GM12892 (cell line): Measurements from ENCODE around the gene CACNB1.

ENCODE experiments used
- DNase-seq: peaks from one replicate; pipeline ENCODE4 v3.0.0; 2011; ENCODE audit not compliant: insufficient read length
- FAIRE-seq: peaks from 2 replicates; lab custom pipeline; 2011; peaks lifted over from hg19 to GRCh38; lab: Jason Lieb, UNC
- POLR2A ChIP-seq: IDR thresholded peaks from 2 replicates; pipeline ENCODE4 v1.6.1; 2011; ENCODE audit warnings: low read depth, low read length, control low read depth
- POLR2AphosphoS5 ChIP-seq: IDR thresholded peaks from 2 replicates; pipeline ENCODE4 v1.6.1; 2011; ENCODE audit warnings: low read depth, low read length, control low read depth
- TAF1 ChIP-seq: IDR thresholded peaks from 2 replicates; pipeline ENCODE4 v1.6.1; 2011; ENCODE audit warnings: low read depth, mild to moderate bottlenecking, control low read depth, low read length, borderline replicate concordance

Gene CACNB1

DNA sequence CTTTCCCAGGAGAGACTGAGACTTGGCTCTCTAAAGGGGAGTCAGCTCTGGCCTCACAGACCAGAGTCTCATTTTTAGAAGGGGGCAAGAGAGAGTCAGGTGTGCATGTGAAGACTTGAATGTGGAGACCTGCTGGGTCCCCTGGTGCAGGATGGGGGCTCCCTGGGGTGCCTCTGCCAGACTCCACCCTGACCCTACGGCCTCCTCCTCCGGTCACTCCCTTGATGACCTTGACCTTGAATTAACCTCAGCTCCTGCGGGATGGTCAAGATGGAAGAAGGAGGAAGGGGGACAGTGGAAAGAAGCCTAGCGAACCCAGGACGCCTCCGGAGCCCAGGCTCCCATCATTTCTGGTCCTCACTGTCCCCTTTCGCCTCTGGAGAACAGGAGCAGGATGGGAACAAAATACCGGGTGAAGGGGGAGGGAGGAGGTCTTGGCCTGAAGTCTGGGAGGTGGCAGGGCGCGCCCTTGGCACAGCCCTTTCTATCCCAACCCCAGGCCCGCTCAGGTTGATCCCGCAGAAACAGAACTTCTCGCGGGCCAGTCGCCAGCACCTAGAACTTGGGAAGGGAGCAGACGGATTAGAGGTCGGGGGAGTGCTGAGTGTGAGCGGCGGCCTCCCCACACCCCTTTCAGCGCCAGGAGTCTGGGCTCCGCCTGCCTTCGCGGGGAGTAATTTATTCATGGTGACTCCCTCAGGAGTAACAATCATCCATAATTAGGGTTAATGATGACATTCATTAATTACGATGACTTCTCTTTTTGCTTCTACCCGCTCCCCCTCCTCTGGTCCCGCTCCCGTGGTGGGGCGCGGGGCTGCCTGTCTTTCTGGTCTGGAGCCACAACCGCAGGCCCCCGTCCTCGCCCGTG, 26.7 kb upstream of the CACNB1 start:
- TF ChIP-seq POLR2A (no peak), POLR2AphosphoS5 (no peak), TAF1 (no peak)
- FAIRE-seq (no peak), DNase-seq (peak; percentile 5)

DNA sequence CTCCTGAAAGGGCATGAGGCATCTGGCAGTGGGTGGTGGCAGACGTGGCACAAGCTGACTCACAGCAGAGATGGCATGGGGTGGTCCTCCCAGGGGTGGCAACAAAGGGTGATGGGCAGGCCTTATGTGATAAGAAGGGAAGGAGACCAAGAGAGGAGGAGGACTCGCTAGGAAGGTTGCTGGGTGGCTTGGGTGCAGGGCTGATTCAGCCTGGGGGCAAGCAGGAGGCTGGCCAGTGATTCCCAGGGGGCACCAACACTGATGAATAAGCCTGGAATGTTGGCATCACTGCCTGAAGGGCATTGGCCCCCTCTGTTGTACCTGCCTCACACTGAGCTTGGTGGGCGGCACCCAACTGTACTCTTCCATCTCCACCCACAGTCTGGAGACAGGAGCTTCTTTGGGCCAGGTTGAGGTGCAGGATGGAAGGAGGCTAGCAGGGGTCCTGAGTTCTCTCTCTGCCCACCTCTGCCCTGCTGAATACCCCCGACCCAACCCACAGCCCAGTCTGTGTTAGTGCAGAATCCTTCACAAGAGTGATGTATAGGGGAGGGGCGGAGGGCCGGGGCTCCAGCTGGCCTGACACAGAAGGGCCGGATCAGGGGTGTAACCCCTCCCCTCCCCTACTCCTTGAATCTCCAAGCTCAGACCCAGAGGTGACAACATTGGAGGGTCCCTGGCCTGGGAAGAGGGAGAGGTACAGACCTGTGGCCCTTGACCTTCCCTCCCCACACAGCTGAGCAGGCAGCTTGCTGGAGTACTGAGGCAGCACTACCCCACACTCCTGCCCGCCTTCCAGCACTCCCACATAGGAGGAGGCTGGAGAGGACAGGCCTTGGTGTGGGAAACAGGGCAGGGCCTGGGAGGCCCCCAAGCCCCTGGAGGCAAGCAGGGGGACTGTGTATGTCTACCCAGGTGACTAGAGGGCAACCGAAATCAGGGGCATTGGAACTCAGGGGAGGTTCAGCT, 25.7 kb upstream of the CACNB1 start:
- DNase-seq, result no peak
- TF ChIP-seq POLR2A, result no peak
- TF ChIP-seq TAF1, result no peak
- TF ChIP-seq POLR2AphosphoS5, result no peak
- FAIRE-seq, result no peak

DNA sequence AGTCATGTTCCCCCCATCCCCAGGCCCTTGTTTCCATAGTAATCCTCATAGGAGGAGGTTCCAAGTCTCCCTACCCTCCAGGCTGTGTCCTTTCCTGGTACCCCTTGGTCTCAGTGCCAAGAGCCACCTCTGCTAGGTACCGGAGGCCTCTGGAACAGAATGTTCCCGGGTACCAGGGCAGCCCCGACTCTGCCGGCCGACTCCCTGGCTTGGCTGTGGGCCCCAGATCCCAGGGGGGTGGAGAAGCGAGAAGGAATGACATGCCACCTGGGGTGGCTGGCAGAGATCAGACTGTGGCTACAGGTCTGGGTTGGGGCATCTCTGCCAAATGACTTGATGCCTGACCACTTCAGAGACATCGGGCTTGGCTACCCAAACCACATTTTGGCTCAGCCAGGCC, 24.7 kb upstream of the CACNB1 start:
- no peak for DNase-seq
- no peak for FAIRE-seq
- TF ChIP-seq POLR2A (no peak), POLR2AphosphoS5 (no peak), TAF1 (no peak)

DNA sequence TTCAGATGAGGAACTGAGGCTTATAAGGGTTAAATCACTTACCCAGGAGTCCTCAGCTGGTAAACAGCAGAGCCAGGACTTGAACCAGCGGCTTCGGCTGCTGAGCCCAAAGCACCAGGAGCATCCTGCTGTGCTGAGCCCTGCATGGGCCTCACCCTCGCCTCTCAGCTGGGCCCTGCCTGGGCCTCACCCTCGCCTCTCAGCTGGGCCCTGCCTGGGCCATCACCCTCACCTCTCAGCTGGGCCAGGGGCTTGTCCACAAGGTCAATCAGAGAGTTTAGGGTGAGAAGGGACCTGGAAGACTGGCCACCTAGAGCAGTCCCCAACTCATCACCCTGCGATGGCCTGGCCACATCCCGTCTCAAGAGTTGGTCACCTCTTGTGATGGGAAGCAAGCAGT, 24.1 kb upstream of the CACNB1 start:
- TF ChIP-seq POLR2AphosphoS5 (no peak), POLR2A (no peak), TAF1 (no peak)
- no peak for FAIRE-seq
- no peak for DNase-seq

DNA sequence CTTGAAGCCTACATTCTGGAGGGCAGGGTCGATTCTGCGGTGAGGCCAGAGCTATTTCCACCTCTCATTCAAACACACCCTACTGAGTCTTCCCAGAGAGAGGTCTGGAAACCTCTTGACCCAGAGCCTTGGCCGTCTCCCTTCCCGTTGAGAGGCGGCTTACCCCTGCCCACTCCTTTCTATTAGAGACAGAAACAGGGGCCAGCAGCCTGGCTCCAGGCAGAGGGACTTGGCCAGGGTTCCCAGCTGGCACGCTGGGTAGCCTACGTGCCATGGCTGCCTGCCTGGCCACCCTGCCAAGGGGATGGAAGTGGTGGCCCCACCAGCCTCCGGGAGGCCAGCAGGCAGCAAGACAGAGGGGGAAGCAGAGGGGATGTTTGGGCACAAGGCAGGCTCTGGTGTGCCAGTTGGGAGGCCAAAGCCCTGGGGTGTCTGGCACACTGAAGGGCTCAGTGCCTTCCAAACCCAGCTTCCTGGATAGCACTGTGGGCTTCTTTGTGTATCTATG, 22.2 kb upstream of the CACNB1 start:
- TF ChIP-seq POLR2A (no peak), TAF1 (no peak), POLR2AphosphoS5 (no peak)
- DNase-seq, result no peak
- FAIRE-seq, result no peak

DNA sequence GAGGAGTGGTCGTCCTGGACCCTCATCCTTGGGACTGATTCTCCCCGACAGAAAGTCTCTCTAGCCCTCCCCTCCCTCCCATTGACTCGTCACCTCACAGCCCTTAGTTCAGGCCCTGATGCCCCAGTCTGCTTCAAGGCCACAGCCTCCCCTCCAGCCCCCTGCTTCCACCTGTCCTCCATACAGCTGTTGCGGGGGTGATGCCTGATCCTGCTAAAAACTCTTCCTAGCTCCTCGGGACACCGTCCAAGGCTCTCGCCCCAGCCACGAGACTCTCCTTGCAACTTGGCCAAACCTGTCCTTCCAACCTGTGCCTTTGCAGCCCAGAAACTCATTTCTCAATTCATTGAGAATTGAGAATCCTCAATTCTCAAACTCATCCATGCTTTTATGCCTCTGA, 21.4 kb upstream of the CACNB1 start:
- DNase-seq, result no peak
- TF ChIP-seq POLR2A (no peak), POLR2AphosphoS5 (no peak), TAF1 (no peak)
- no peak for FAIRE-seq

DNA sequence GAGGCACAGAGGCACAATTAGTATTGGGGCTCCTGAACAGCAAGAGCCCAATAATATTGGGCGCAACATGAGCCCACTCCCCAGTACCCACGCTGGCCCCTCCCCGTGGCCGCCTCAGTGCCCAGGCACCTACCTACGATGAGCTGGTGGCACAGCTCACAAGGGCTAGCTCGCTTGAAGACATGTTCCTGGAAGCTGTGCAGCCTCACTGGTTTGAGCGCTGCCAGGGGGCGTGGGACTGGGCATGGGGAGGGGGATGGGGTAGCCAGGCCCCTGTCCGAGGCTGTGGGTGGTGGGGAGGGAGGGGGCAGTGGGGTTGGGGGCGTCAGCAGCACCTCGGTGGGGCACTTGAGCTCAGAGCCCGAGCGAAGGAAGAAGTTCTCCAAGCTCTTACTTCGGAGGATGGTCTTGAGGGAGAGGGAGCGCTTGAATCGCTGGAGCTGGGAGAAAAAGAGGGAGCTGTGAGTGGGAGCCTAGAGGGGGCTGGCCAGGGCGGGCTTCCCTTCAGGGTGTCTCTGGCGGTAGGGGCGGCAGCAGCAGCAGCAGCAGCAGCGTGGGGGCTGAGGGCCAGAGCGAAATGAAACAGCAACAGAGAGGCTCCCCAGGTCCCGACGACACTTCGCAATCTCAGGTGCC, 20.4 kb upstream of the CACNB1 start:
- TF ChIP-seq POLR2A (no peak), POLR2AphosphoS5 (no peak), TAF1 (no peak)
- DNase-seq (no peak), FAIRE-seq (no peak)

DNA sequence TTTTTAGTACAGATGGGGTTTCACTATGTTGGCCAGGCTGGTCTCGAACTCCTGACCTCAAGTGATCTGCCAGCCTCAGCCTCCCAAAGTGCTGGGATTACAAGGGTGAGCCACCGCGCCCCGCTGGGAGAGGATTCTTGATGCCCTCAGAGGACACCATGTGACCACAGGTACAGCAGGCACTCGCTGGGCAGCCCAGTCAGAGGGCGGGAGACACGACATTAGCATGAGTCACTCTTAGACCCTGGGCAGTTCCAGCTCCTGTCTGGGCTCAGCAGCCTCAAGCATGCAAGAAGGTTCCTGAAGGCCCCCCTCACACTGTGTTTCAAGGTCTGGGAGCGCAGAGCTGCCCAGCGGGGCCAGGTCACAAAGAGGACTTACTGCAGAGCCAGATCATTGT, 16.4 kb upstream of the CACNB1 start:
- TF ChIP-seq POLR2A, result no peak
- no peak for TF ChIP-seq POLR2AphosphoS5
- no peak for TF ChIP-seq TAF1
- FAIRE-seq (no peak), DNase-seq (no peak)

DNA sequence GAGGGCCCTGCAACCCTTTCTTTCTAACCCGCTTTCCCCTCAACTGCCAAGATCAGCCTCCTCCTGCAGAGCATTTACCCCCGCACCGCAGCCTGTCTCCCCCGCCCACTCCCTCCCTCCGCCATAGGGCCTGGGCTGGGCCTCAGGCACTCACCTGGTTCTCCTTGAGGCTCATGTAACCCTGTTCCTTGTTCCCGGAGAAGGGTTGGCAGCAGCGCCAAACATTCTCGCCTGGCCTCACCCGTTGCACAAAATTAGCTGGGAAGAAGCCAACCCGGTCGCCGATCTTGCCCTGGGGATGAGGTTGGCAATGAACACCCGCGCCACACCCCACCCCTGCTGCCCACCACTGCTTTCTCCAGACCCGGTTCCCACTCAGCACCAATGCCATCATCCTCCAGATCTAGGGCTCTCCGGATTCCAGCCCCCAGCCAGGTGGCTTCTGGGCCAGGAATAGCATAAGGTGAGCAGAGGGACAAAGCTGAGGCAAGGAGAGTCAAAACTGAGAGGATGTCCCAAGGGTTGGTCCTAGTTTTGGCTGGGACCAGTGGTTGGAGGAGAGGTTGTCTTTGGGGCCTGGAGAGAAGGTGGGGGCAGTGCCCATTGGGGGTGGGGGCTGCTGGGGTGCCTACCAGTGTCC, 15.5 kb upstream of the CACNB1 start:
- no peak for TF ChIP-seq TAF1
- no peak for TF ChIP-seq POLR2A
- no peak for TF ChIP-seq POLR2AphosphoS5
- FAIRE-seq (no peak), DNase-seq (no peak)

DNA sequence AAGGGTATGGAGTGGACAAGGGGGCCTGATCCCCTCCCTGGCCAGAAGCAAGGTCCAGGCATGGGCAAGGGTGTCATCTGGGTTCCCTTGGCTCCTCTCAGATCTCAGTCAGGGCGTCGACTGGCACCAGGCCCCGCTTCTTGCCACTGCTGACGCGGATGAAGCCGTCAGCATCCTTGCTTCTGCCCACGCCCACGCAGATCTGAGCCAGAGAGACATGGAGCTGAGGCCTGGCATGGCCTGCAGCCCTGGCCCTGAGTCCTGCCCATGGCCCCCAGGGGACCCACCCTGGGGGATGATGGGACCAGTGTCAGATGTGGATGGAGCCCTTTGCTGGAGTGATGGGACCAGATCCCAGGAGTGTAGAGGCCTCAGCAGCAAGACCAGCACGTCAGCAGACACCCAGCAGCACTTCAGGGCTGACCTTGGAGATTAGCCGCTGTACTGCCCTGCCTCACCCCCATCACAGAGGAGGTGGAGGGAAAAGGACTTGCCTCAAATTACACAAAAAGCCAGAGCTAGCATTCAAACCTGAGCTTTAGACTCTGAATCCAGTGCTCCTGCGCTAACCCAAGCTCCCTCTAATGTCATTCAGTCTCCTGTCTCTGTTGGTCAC, 14.8 kb upstream of the CACNB1 start:
- TF ChIP-seq POLR2A, result no peak
- no peak for TF ChIP-seq POLR2AphosphoS5
- no peak for TF ChIP-seq TAF1
- DNase-seq (no peak), FAIRE-seq (no peak)
